Measurements from ENCODE around the gene ZNF358.
A peak's percentile ranks its signal among the peaks of the same experiment; 100 is the strongest.

Gene ZNF358

GRCh38 chr19:7489609-7490044 is 26.3 kb upstream of the ZNF358 start:
- no peak for DNase-seq

GRCh38 chr19:7492142-7492541 is 23.8 kb upstream of the ZNF358 start:
- DNase-seq, result no peak

GRCh38 chr19:7492558-7492957 is 23.3 kb upstream of the ZNF358 start:
- no peak for DNase-seq

GRCh38 chr19:7494416-7495098 is 21.3 kb upstream of the ZNF358 start:
- no peak for DNase-seq

GRCh38 chr19:7497292-7497691 is 18.6 kb upstream of the ZNF358 start:
- DNase-seq, result no peak

GRCh38 chr19:7500811-7501450 is 15.0 kb upstream of the ZNF358 start:
- peak; percentile 86 for DNase-seq

- no peak for DNase-seq
These were observed 13.4 kb upstream of the ZNF358 start for GRCh38 chr19:7502552-7502951.

GRCh38 chr19:7504684-7505083 is 11.2 kb upstream of the ZNF358 start:
- DNase-seq, result no peak

GRCh38 chr19:7505288-7505681 is 10.6 kb upstream of the ZNF358 start:
- DNase-seq, result peak; percentile 70

- peak; percentile 65 for DNase-seq
These were observed 10.1 kb upstream of the ZNF358 start for GRCh38 chr19:7505682-7506384.

GRCh38 chr19:7506385-7507328 is 9.2 kb upstream of the ZNF358 start:
- peak; percentile 97 for DNase-seq

- peak; percentile 41 for DNase-seq
These were observed 8.0 kb upstream of the ZNF358 start for GRCh38 chr19:7507884-7508283.

- DNase-seq, result no peak
These were observed 6.3 kb upstream of the ZNF358 start for GRCh38 chr19:7509625-7510024.

- no peak for DNase-seq
These were observed 3.5 kb upstream of the ZNF358 start for GRCh38 chr19:7512400-7512851.

- no peak for DNase-seq
These were observed 1.9 kb upstream of the ZNF358 start for GRCh38 chr19:7513809-7514642.

- no peak for DNase-seq
These were observed 726 bp upstream of the ZNF358 start for GRCh38 chr19:7515110-7515644.

- no peak for DNase-seq
These were observed 430 bp downstream of the ZNF358 start for GRCh38 chr19:7516333-7516732.

GRCh38 chr19:7516878-7517277 is 975 bp downstream of the ZNF358 start:
- DNase-seq, result no peak

GRCh38 chr19:7519361-7520130 is 3.6 kb downstream of the ZNF358 start:
- DNase-seq, result no peak

GRCh38 chr19:7520131-7521051 is 4.5 kb downstream of the ZNF358 start:
- no peak for DNase-seq
